Transverse colon (tissue), 4 donors: Measurements from ENCODE around the gene IP6K3. TPM values are rescaled to one million over a fixed set of nuclear protein-coding genes. Genes with fewer than 3 reads are reported as not detected.

Experiments used
- DNase-seq: peaks from one replicate; pipeline ENCODE4 v3.0.0-alpha.2; 2019
- H3K27ac ChIP-seq, 4 donors: fragments of 200-600 bp; sonication (generic); 2 replicates each; pipeline ENCODE4 v1.5.1; 2016 to 2018; ENCODE audit warnings: inconsistent platforms in 4 of 4
- H3K27me3 ChIP-seq: fragments of 200-600 bp; sonication (generic); 2 replicates; pipeline ENCODE4 v1.5.1; 2017; ENCODE audit warnings: inconsistent platforms
- H3K36me3 ChIP-seq, 4 donors: fragments of 200-600 bp; sonication (generic); 2 replicates each; pipeline ENCODE4 v1.5.1; 2017 to 2019; ENCODE audit warnings: inconsistent platforms in 4 of 4
- H3K4me1 ChIP-seq, 4 donors: fragments of 200-600 bp; sonication (generic); 2 replicates each; pipeline ENCODE4 v1.5.1; 2017 to 2020; ENCODE audit warnings: inconsistent platforms in 4 of 4
- H3K4me3 ChIP-seq, 4 donors: fragments of 200-600 bp; sonication (generic); 1 replicate in 1 of 4; 2 replicates in 3 of 4; pipeline versions ENCODE4 v1.5.1 to v1.6.1; 2017 to 2019; ENCODE audit warnings: inconsistent platforms in 4 of 4
- H3K9me3 ChIP-seq, 2 donors: fragments of 200-600 bp; sonication (generic); 2 replicates each; pipeline ENCODE4 v1.5.1; 2017 to 2019; ENCODE audit warnings: inconsistent platforms in 2 of 2
- EP300 ChIP-seq: sonication (generic); formaldehyde crosslinking; IDR thresholded peaks from one replicate; pipeline ENCODE4 v1.6.1; 2017; ENCODE audit warnings: antibody characterized with exemption, low read depth
- POLR2A ChIP-seq: fragments of 450-650 bp; IDR thresholded peaks from one replicate; pipeline ENCODE4 v1.6.1; 2016; ENCODE audit warnings: antibody characterized with exemption, mild to moderate bottlenecking, moderate library complexity
- POLR2AphosphoS5 ChIP-seq, 3 donors: sonication (generic); formaldehyde crosslinking; IDR thresholded peaks; one replicate each; pipeline ENCODE4 v1.6.1; 2016; ENCODE audit warnings: antibody characterized with exemption in 3 of 3
- WGBS, 2 donors: methylation state at CpG; one replicate each; pipeline ENCODE4 v1.1.5; 2018; ENCODE audit warnings: low coverage in 1 of 2; 5-methylcytosine and 5-hydroxymethylcytosine counted together
- in situ Hi-C, 4 donors: fragments of 200-750 bp; cut with MboI; loops; one replicate each; pipeline versions ENCODE4 v1.15.0 to v1.15.1; 2017; ENCODE audit warnings: low sequenced_read_pairs in 3 of 4, low pct_ligation_motif_present in 1 of 4, low pct_unique_long_range_greater_than_20kb in 1 of 4
- intact Hi-C: fragments of 100-400 bp; cut with DNase I; formaldehyde crosslinking; loops from one replicate; pipeline ENCODE4 v1.15.1; 2023; ENCODE audit warnings: low total_unique reads
- total RNA-seq, 4 donors: library from RNA; depleted of rRNA; stranded (reverse); fragments of >200 nt; gene quantifications; one replicate each; pipeline ENCODE4 v1.1.0, GENCODE V29; 2016
- TF ChIP-seq, protein P1 (sequence below), 5 experiments: fragments of 200-600 bp in 3 of 5; fragments of 450-650 bp in 2 of 5; sonication (generic) in 3 of 5; IDR thresholded peaks; 1 replicate in 2 of 5; 2 replicates in 3 of 5; pipeline ENCODE4 v1.5.1; 2016 to 2017; ENCODE audit warnings: antibody characterized with exemption in 5 of 5, inconsistent platforms in 3 of 5, mild to moderate bottlenecking in 2 of 5, moderate library complexity in 1 of 5

IP6K3 gene
- total RNA-seq, 4 donors from 2014 or later: 1.00 to 2.9 (median 1.9) TPM; not detected in 1

DNA sequence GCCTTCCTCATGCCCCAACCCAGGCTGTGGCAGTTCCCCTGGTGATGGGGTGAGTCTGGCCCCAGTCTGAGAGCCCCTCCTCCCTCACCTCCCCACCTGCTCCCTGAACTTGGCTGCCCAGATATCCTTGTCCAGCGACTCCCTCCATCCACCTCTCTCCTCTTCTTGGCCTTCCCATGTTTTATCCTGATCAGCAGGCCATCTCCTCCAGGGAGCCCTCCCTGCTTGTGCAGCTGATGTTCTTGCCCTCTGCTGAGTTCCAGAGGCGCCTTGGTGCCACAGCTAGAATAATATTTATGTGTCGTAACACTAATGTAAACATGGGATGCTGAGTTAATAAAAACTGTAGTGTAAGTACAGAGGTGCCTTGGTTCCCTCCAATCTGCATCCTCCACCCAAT lies 10.4 kb upstream of the IP6K3 start:
- intact Hi-C loops (no loop called here), in situ Hi-C loops (loop anchor here in 1 of 4 donors (25.0 kb wide), 2 partner anchors 280 to 405 kb away; no protein-coding TSS in a partner anchor)
- WGBS, 2 donors: 64 to 71% methylated on average over 1 to 3 of the region's 3 CpGs
- Histone ChIP-seq H3K9me3 (no peaks in the 10 kb centered on the region), H3K27me3 (no peaks in the 10 kb centered on the region), H3K4me3 (no peak overlapping the region), H3K27ac (no peak overlapping the region), H3K36me3 (no peaks in the 10 kb centered on the region), H3K4me1 (peaks cover 9 to 31% (median 12%) of the 10 kb centered on the region in 4 donors)
- TF ChIP-seq POLR2A (no peak), POLR2AphosphoS5 (IDR thresholded peaks at IDR 0.05) (no peak), EP300 (no peak)
- TF ChIP-seq, protein P1, sequence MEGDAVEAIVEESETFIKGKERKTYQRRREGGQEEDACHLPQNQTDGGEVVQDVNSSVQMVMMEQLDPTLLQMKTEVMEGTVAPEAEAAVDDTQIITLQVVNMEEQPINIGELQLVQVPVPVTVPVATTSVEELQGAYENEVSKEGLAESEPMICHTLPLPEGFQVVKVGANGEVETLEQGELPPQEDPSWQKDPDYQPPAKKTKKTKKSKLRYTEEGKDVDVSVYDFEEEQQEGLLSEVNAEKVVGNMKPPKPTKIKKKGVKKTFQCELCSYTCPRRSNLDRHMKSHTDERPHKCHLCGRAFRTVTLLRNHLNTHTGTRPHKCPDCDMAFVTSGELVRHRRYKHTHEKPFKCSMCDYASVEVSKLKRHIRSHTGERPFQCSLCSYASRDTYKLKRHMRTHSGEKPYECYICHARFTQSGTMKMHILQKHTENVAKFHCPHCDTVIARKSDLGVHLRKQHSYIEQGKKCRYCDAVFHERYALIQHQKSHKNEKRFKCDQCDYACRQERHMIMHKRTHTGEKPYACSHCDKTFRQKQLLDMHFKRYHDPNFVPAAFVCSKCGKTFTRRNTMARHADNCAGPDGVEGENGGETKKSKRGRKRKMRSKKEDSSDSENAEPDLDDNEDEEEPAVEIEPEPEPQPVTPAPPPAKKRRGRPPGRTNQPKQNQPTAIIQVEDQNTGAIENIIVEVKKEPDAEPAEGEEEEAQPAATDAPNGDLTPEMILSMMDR (IDR thresholded peaks at IDR 0.05): no peak
- DNase-seq: no peak

DNA sequence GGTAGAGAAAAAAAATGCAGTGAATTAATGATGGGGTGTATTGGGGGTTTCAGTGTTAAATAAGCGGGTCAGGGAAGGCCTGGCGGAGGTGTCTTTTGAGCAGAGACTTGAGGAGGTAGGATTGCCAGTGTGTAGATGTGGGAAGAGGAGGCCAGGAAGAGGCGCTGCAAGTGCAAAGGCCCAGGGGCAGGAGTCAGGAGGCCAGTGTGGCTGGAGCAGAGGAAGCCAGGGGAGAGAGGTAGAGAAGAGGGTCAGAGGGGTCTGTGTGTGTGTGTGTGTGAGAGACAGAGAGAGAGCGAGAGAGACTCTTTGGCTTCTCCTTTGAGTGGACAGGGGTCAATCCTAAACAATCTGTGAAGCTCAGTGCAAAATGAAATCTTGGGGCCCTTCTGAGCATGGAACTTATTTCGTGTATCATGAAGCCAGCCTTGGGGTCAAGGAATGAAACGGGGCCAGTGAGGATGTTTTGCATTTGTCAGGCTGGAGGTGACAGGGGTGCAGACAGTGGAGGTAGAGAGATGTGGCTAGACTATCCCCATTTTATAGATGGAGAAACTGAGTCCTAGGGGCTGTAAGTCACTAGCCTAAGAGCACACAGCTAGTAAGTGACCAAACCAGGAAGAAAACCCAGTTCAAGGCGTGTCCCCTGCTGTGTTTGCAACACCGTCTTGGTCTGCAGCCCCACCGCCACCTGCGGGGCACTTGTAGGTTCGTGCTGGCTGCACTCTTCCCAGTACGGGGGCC lies 9.7 kb upstream of the IP6K3 start:
- in situ Hi-C loops: loop anchor here in 1 of 4 donors (25.0 kb wide), 2 partner anchors 281 to 406 kb away; no protein-coding TSS in a partner anchor
- WGBS, 2 donors: 58 to 78% methylated on average over 9 to 12 of the region's 12 CpGs
- TF ChIP-seq POLR2AphosphoS5 (IDR thresholded peaks at IDR 0.05) (no peak), POLR2A (no peak), EP300 (no peak)
- TF ChIP-seq, protein P1 (IDR thresholded peaks at IDR 0.05): no peak

DNA sequence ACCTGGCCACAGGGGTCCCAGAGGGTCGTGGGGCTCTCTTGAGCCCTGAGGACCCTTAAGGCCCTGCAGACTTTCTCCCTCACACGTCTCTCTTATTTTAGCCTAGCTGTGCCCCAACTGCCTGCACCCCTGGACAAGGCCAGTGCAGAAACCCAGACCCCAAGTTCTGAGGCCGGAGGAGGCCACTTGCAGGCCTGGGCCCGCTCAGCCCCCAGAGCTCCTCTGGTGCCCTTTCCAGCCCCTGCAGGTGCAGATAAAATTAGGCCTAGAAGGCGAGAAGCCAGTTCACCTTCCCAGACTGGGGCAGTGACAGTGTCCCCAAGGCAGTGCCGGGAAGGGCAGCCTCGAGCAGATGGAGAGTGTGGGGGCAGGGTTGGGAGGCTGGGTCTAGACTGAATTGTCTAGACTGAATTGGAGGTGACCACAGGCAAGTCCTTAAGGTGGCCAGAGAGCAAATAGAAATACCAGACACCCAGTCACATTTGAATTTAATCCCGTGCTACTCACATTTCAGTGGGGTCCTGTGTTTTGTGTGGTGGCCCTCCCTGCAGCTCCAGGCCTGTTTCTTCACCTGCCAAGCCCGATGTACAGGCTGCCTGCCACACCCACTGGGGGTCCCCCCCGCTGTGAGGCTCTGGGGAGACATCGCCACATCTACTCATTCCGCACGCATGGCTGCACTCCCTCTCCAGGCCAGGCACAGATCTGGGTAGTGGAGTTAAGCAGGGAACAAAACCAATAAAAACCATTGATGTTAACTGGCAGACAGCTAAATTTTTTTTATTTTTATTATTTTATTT lies 8.6 kb upstream of the IP6K3 start:
- no peak for DNase-seq
- Histone ChIP-seq H3K27me3 (no peaks in the 10 kb centered on the region), H3K36me3 (no peaks in the 10 kb centered on the region), H3K4me3 (no peak overlapping the region), H3K4me1 (peaks cover 5 to 33% (median 15%) of the 10 kb centered on the region in 4 donors), H3K9me3 (no peaks in the 10 kb centered on the region), H3K27ac (no peak overlapping the region)
- in situ Hi-C loops (loop anchor here in 1 of 4 donors (25.0 kb wide), 2 partner anchors 282 to 407 kb away; no protein-coding TSS in a partner anchor), intact Hi-C loops (no loop called here)
- TF ChIP-seq, protein P1 (IDR thresholded peaks at IDR 0.05): no peak
- TF ChIP-seq EP300: no peak
- no peak for TF ChIP-seq POLR2A
- TF ChIP-seq POLR2AphosphoS5 (IDR thresholded peaks at IDR 0.05): no peak
- 71% methylated on average over 13 of the region's 13 CpGs; no CpG with 5 or more reads in 1 of the 2 donors for WGBS, 2 donors

More for the DNA sequence above, 9.7 kb upstream of the IP6K3 start:
- H3K27me3 ChIP-seq: no peaks in the 10 kb centered on the region
- intact Hi-C loops: no loop called here
- H3K9me3 ChIP-seq: no peaks in the 10 kb centered on the region
- no peak overlapping the region for H3K27ac ChIP-seq
- no peak overlapping the region for H3K4me3 ChIP-seq
- H3K36me3 ChIP-seq: no peaks in the 10 kb centered on the region
- H3K4me1 ChIP-seq: peaks cover 5 to 29% (median 11%) of the 10 kb centered on the region in 4 donors
- no peak for DNase-seq

DNA sequence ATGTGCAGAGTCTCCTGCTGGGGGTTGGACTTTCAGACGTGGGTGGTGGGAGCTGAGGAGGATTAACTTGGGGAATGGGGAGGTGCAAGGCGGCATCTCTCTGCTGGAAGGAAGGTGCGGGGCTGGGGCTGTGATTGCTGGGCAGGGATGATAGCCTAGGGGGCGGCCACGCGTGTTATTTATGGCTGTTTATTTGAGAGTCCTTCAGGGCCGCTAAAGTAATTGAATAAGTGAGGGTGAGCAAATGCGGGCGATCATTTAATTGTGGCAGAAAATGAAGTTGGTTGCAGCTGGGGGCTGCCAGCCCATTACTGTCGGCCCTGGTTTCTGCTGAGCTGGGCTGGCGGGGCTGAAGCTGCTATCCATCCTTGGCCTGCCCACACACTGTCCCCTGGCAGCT lies 7.5 kb upstream of the IP6K3 start:
- Histone ChIP-seq H3K27ac (no peak overlapping the region), H3K4me1 (peaks cover 5 to 32% (median 15%) of the 10 kb centered on the region in 4 donors), H3K27me3 (no peaks in the 10 kb centered on the region), H3K36me3 (no peaks in the 10 kb centered on the region), H3K9me3 (no peaks in the 10 kb centered on the region), H3K4me3 (no peak overlapping the region)
- intact Hi-C loops: no loop called here
- DNase-seq: no peak
- WGBS, 2 donors: 80 to 85% methylated on average over 3 to 11 of the region's 11 CpGs
- TF ChIP-seq EP300 (no peak), POLR2A (no peak), POLR2AphosphoS5 (IDR thresholded peaks at IDR 0.05) (no peak)
- TF ChIP-seq, protein P1 (IDR thresholded peaks at IDR 0.05): no peak
- in situ Hi-C loops: loop anchor here in 1 of 4 donors (25.0 kb wide), 2 partner anchors 283 to 408 kb away; no protein-coding TSS in a partner anchor
